ENCODE data around the gene HYCC1. TPM values are rescaled to one million over a fixed set of nuclear protein-coding genes. Genes with fewer than 3 reads are reported as not detected.

The HYCC1 gene
- total and polyA plus RNA-seq, 2 experiments from 2014 or later, result 55.4 to 181 TPM

DNA sequence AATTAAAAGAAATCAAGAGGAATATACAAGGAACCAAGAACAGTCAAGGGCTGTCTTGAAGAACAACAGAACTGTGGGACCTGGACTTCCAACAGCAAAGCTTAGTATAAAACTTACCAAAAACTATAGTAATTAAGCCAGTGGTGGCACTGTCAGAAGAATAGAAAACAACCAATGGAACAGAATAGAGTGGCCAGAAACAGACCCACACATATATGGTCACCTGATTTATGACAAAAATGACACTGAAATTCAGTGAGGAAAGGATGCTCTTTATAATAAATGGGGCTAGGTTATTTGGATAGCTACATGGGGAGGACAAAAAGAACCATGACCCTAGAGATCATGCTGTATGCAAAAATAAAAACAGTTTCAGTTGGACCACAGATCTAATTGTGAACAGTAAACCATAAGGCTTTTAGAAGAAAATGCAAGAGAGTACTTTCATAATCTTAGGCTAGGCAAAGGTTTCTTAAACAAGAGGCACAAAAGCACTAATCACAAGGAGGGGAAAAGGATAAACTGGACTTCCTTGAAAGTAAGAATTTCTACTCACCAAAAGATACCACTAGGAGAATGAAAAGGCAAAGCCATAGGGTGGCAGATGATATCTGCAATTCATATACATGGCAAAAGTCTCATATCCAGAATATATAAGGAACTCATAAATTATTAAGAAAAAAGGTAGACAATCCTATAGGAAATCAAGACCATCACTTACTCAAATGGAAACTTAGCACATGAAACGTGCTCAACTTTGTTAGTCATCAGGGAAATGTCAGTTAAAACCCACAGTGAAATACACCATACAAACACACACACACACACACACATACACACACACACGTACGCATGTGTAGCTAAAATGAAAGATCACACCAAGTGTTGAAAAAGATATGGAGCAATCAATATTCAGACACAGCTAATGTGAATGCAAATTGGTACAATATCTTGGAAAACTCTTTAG, 20.8 kb downstream of the HYCC1 start:
- Histone ChIP-seq H3K36me3 (ENCODE audit: insufficient read depth) (no peaks in the 10 kb centered on the region), H3K4me2 (no peak overlapping the region; the same call in 1 of the 2 replicates), H3K9me2 (ENCODE audit: insufficient read depth) (0 out of 2 replicates have a peak, but pooled peaks cover 4% of the 10 kb centered on the region), H3K4me3 (no peak overlapping the region), H2AFZ (no peak overlapping the region), H4K20me1 (replicated peaks; ENCODE audit: insufficient read depth) (no peaks in the 10 kb centered on the region), H3F3A (replicated peaks; ENCODE audit: low read depth) (0 out of 2 replicates have a peak, but pooled peaks cover 3% of the 10 kb centered on the region), H3K79me2 (replicated peaks; ENCODE audit: insufficient read depth) (peaks cover 81% of the 10 kb centered on the region), H3K27me3 (ENCODE audit: insufficient read depth) (no peaks in the 10 kb centered on the region), H3K4me1 (ENCODE audit: insufficient read depth) (peaks cover 77% of the 10 kb centered on the region), H3K27ac (ENCODE audit: low read depth) (peak overlapping the region; percentile 18; the same call in 1 of the 2 replicates)
- H3K27ac Mint-ChIP-seq, result peak overlapping the region; percentile 8
- TF ChIP-seq, protein P1, sequence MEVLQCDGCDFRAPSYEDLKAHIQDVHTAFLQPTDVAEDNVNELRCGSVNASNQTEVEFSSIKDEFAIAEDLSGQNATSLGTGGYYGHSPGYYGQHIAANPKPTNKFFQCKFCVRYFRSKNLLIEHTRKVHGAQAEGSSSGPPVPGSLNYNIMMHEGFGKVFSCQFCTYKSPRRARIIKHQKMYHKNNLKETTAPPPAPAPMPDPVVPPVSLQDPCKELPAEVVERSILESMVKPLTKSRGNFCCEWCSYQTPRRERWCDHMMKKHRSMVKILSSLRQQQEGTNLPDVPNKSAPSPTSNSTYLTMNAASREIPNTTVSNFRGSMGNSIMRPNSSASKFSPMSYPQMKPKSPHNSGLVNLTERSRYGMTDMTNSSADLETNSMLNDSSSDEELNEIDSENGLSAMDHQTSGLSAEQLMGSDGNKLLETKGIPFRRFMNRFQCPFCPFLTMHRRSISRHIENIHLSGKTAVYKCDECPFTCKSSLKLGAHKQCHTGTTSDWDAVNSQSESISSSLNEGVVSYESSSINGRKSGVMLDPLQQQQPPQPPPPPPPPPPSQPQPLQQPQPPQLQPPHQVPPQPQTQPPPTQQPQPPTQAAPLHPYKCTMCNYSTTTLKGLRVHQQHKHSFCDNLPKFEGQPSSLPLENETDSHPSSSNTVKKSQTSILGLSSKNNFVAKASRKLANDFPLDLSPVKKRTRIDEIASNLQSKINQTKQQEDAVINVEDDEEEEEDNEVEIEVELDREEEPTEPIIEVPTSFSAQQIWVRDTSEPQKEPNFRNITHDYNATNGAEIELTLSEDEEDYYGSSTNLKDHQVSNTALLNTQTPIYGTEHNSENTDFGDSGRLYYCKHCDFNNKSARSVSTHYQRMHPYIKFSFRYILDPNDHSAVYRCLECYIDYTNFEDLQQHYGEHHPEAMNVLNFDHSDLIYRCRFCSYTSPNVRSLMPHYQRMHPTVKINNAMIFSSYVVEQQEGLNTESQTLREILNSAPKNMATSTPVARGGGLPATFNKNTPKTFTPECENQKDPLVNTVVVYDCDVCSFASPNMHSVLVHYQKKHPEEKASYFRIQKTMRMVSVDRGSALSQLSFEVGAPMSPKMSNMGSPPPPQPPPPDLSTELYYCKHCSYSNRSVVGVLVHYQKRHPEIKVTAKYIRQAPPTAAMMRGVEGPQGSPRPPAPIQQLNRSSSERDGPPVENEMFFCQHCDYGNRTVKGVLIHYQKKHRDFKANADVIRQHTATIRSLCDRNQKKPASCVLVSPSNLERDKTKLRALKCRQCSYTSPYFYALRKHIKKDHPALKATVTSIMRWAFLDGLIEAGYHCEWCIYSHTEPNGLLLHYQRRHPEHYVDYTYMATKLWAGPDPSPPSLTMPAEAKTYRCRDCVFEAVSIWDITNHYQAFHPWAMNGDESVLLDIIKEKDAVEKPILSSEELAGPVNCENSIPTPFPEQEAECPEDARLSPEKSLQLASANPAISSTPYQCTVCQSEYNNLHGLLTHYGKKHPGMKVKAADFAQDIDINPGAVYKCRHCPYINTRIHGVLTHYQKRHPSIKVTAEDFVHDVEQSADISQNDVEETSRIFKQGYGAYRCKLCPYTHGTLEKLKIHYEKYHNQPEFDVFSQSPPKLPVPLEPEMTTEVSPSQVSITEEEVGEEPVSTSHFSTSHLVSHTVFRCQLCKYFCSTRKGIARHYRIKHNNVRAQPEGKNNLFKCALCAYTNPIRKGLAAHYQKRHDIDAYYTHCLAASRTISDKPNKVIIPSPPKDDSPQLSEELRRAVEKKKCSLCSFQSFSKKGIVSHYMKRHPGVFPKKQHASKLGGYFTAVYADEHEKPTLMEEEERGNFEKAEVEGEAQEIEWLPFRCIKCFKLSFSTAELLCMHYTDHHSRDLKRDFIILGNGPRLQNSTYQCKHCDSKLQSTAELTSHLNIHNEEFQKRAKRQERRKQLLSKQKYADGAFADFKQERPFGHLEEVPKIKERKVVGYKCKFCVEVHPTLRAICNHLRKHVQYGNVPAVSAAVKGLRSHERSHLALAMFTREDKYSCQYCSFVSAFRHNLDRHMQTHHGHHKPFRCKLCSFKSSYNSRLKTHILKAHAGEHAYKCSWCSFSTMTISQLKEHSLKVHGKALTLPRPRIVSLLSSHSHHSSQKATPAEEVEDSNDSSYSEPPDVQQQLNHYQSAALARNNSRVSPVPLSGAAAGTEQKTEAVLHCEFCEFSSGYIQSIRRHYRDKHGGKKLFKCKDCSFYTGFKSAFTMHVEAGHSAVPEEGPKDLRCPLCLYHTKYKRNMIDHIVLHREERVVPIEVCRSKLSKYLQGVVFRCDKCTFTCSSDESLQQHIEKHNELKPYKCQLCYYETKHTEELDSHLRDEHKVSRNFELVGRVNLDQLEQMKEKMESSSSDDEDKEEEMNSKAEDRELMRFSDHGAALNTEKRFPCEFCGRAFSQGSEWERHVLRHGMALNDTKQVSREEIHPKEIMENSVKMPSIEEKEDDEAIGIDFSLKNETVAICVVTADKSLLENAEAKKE (CRISPR knock-in tag; IDR thresholded peaks at IDR 0.05), result no peak
- no peak for TF ChIP-seq STAT1 (IDR thresholded peaks at IDR 0.05; ENCODE audit: unreplicated experiment)
- TF ChIP-seq JUNB (IDR thresholded peaks at IDR 0.05; ENCODE audit: unreplicated experiment), result no peak
- no peak for TF ChIP-seq CREB1 (CRISPR knock-in tag; IDR thresholded peaks at IDR 0.05; ENCODE audit: low read depth)
- TF ChIP-seq, protein P2, sequence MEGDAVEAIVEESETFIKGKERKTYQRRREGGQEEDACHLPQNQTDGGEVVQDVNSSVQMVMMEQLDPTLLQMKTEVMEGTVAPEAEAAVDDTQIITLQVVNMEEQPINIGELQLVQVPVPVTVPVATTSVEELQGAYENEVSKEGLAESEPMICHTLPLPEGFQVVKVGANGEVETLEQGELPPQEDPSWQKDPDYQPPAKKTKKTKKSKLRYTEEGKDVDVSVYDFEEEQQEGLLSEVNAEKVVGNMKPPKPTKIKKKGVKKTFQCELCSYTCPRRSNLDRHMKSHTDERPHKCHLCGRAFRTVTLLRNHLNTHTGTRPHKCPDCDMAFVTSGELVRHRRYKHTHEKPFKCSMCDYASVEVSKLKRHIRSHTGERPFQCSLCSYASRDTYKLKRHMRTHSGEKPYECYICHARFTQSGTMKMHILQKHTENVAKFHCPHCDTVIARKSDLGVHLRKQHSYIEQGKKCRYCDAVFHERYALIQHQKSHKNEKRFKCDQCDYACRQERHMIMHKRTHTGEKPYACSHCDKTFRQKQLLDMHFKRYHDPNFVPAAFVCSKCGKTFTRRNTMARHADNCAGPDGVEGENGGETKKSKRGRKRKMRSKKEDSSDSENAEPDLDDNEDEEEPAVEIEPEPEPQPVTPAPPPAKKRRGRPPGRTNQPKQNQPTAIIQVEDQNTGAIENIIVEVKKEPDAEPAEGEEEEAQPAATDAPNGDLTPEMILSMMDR (conservative IDR thresholded peaks at IDR 0.05; ENCODE audit: low read depth in 2 of 2), result no peak
- TF ChIP-seq POLR2AphosphoS5 (IDR thresholded peaks at IDR 0.05; ENCODE audit: low read depth), result no peak
- no peak for TF ChIP-seq NANOG (IDR thresholded peaks at IDR 0.05; ENCODE audit: borderline replicate concordance)
- TF ChIP-seq ZNF114 (CRISPR knock-in tag; IDR thresholded peaks at IDR 0.05), result no peak
- no peak for TF ChIP-seq ZNF331 (CRISPR knock-in tag; IDR thresholded peaks at IDR 0.05; ENCODE audit: low read depth)
- peaks cover 62% of the 10 kb centered on the region for H3K4me1 Mint-ChIP-seq
- no peaks in the 10 kb centered on the region for H3K27me3 Mint-ChIP-seq (ENCODE audit: insufficient read depth, low read depth, poor library complexity)
- H3K9me3 Mint-ChIP-seq, result no peaks in the 10 kb centered on the region
- DNase-seq (ENCODE audit: low spot score) (no peak), ATAC-seq (no peak)
- peaks cover 12% of the 10 kb centered on the region; the same call in 2 of the 3 replicates for H3K36me3 Mint-ChIP-seq (ENCODE audit: low read depth)
- no peak overlapping the region for H3K4me3 Mint-ChIP-seq

Measured in GM23338 (cell line).